GM08714 (cell line): ENCODE data around the gene WRAP73.

ENCODE experiments used
- H3K4me3 ChIP-seq: fragments of 200-500 bp; sonication (Bioruptor generic); 2 replicates; pipeline ENCODE4 v1.5.1; 2014; ENCODE audit warnings: mild to moderate bottlenecking, low read length, inconsistent platforms
- ZNF274 ChIP-seq: IDR thresholded peaks from 2 replicates; pipeline ENCODE4 v1.6.1; 2012; ENCODE audit warnings: mild to moderate bottlenecking, low read depth, low read length

The WRAP73 gene

GRCh38 chr1:3688356-3689137 is 38.6 kb upstream of the WRAP73 start:
- H3K4me3 ChIP-seq = no peak overlapping the region
- TF ChIP-seq ZNF274 = no peak

DNA sequence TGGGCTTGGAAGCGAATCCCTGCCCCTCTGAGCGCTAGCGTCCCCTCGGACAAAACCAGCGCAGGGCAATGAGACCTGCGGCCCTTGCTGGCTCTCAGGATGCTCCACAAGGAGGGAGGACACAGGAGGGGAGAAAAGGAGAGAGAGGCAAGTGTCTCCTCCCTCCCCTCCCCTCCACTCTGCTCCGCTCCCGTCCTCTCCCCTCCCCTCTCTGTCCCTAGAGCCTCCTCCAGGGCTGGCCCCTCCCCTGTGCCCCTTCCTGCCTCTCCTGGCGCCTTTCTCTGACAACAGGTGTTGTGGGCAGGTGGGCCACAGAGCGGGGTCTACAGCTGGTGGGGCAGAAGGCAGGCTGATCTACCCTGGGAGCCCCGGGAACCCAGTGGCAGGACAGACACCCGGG is 37.6 kb upstream of the WRAP73 start:
- no peak for TF ChIP-seq ZNF274
- H3K4me3 ChIP-seq = no peak overlapping the region

DNA sequence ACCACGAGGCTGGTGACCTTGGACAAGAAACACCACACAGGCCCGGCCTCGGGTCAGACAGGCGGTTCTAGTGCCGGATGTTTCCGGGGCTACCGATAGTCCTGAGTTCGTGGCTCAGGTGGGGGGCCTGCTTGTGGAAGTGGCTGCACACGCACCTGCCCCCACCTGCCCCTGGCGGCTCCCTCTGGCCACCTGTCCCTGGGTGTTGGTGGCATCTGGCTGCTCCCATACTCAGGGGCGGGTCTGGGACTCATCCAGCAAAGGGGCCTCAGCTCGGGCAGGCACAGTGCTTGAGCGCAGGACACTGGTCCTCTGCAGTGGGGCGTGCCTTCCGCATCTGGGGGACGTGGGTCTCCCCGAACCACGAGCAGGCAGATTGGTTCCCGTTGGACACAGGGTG is 36.0 kb upstream of the WRAP73 start:
- H3K4me3 ChIP-seq = no peak overlapping the region
- TF ChIP-seq ZNF274 = no peak

- no peak for TF ChIP-seq ZNF274
- H3K4me3 ChIP-seq = no peak overlapping the region
Measured at GRCh38 chr1:3685222-3685621, 35.3 kb upstream of the WRAP73 start.

GRCh38 chr1:3683992-3684391 is 34.1 kb upstream of the WRAP73 start:
- no peak for TF ChIP-seq ZNF274
- H3K4me3 ChIP-seq = no peak overlapping the region

GRCh38 chr1:3683197-3683596 is 33.3 kb upstream of the WRAP73 start:
- TF ChIP-seq ZNF274 = no peak
- H3K4me3 ChIP-seq = no peak overlapping the region

GRCh38 chr1:3681898-3682806 is 32.2 kb upstream of the WRAP73 start:
- no peak overlapping the region for H3K4me3 ChIP-seq
- TF ChIP-seq ZNF274 = no peak

DNA sequence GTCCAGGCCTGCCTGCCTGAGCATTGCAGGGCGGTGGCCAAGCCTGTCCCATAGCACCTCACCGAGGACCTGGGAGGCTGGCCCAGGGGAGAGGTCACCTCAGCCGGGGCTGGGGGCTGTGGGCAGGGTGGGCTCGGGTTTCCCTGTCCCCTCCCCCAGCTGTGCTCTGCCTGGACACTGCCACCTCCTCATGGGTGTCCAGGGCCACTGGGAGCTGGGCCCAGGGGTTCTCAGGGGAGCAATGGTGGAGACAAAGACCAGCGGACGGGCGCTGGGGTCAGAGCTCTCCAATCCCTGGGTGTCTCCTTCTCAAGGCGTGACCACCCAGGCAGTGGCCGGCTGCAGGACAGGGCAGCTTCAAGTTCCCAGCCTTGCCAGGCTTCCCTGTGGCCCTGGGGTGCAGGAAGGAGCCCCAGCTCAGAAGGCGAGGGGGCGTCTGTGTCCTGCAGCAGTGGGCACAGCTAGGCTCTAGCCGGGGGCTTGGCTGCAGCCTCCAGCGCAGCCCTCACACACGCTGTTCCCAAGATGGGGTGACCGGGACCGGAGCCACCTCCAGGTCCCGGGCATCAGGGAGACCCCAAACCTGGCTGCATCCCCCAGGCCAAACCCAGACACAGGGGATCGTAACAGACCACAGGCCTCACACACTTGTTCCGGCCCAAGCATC is 31.5 kb upstream of the WRAP73 start:
- H3K4me3 ChIP-seq = no peak overlapping the region
- TF ChIP-seq ZNF274 = no peak

DNA sequence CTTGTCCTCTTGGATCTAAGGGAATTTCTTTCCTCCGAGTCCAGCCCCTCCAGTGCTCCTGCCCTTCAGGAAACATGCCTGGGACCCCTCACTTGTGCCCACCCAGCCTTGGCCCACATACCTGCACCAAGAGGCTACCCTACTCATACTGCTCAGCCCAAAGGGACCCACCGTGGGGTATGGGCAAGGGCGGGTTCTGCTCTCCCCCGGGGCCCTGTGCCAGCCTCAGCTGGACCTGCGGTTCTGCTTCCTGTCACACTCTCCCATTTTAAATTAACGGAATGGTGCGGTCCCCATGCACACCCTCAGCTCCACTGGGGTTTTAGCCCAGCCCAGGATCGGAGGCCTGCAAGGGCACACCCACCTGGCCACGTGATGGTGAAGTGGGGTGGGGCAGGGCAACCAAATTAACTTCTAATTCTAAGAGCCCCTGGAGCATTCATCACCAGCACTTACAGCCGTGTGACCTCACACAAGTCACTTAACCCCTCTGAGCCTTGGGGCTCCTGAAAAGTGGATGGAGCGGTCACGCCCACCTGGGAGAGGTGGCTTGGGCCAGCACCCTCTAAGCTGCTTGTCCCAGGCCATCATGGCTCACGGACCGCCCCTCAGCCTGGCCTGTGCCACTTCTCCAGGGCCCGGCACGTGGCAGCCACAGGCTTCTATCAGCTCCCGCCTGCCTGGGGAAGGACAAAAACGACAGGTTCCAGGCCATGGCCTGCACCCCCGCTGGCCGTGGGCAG is 30.8 kb upstream of the WRAP73 start:
- H3K4me3 ChIP-seq = no peak overlapping the region
- TF ChIP-seq ZNF274 = no peak

- no peak overlapping the region for H3K4me3 ChIP-seq
- TF ChIP-seq ZNF274 = no peak
Measured at GRCh38 chr1:3679799-3680453, 30.0 kb upstream of the WRAP73 start.

- no peak overlapping the region for H3K4me3 ChIP-seq
- TF ChIP-seq ZNF274 = no peak
Measured at GRCh38 chr1:3679098-3679555, 29.2 kb upstream of the WRAP73 start.

GRCh38 chr1:3678361-3679097 is 28.6 kb upstream of the WRAP73 start:
- H3K4me3 ChIP-seq = no peak overlapping the region
- no peak for TF ChIP-seq ZNF274

- TF ChIP-seq ZNF274 = no peak
- H3K4me3 ChIP-seq = no peak overlapping the region
Measured at GRCh38 chr1:3677484-3677883, 27.6 kb upstream of the WRAP73 start.
